Activated naive CD4-positive, alpha-beta T cell treated with anti-CD3 and anti-CD28 coated beads, Interleukin-2, amount 50 U/mL, for 72 hours (primary cell): ENCODE measurements around the gene TBC1D17. TPM values are rescaled to one million over a fixed set of nuclear protein-coding genes. Genes with fewer than 3 reads are reported as not detected.

Source experiments
- ATAC-seq, 2 donors: fragments of 150-1000 bp; cut with Tn5 transposase; 2 replicates each; pipeline ENCODE4 v1.10.0; 2021; ENCODE audit warnings: mild to moderate bottlenecking in 2 of 2, moderate library complexity in 2 of 2
- DNase-seq, 2 donors: peaks; one replicate each; pipeline ENCODE4 v3.0.0; 2021 to 2022; ENCODE audit warnings: low spot score in 2 of 2
- H3K27ac Mint-ChIP-seq, 2 donors: one replicate each; pipeline ENCODE4 v1.8.0; 2022; ENCODE audit warnings: mild to moderate bottlenecking in 2 of 2, mixed read lengths in 2 of 2
- H3K36me3 Mint-ChIP-seq, 2 donors: one replicate each; pipeline ENCODE4 v1.8.0; 2022; ENCODE audit warnings: mixed read lengths in 2 of 2
- H3K9me3 Mint-ChIP-seq, 2 donors: one replicate each; pipeline ENCODE4 v1.8.0; 2022; ENCODE audit warnings: mixed read lengths in 2 of 2
- total RNA-seq, 2 donors: library from RNA; stranded (reverse); gene quantifications; one replicate each; pipeline ENCODE4 v1.2.3, GENCODE V29; 2022

TBC1D17 gene
- total RNA-seq, 2 donors from 2014 or later, result 28.8 to 53.0 TPM

DNA sequence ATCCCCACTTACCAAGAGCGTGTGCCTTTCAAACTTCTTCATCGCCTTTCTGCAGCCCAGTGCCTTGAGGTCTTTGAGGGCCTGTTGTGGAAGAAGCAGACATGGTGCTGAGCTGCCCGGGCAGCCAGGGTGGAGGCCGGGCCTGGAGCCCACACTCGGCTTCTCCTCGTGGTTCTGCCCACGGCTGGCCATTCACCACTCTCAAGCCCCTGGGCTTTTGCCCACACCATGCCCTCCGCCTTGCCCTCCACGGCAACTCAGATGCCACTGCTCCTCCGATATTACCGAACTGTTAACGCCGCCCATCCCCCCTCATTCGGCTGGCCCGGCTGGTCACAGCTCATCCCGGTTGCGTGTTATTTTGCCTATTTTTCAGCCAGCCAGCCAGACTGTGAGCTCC is 13.9 kb downstream of the TBC1D17 start:
- Mint-ChIP-seq H3K36me3 (peaks cover 0 to 12% of the 10 kb centered on the region in 2 donors), H3K9me3 (no peaks in the 10 kb centered on the region), H3K27ac (peak overlapping the region; percentile 23 to 29)

DNA sequence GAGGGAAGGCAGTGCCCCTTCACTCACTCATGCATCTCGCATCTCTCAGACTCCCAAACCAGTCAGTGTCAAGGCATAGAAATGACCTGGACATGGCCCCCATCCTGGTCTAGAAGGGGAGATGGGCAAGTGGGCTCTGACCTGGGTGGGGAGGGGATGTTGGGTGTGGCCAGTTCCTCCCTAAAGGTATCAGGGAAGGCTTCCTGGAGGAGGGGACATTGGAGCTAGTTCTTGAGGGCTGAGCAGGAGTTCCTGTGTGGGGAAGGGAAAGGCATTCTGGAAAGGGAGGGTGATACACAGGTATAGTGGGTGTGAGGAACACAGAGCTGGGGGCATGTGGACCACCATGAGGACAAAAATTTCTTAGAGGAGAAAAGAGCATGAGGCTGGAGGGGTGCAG is 15.2 kb downstream of the TBC1D17 start:
- Mint-ChIP-seq H3K27ac (peak overlapping the region; percentile 18 to 19), H3K9me3 (no peaks in the 10 kb centered on the region), H3K36me3 (peaks cover 0 to 12% of the 10 kb centered on the region in 2 donors)
- no peak for ATAC-seq
- DNase-seq, result no peak

More for the DNA sequence above, 13.9 kb downstream of the TBC1D17 start:
- DNase-seq (no peak), ATAC-seq (no peak)

DNA sequence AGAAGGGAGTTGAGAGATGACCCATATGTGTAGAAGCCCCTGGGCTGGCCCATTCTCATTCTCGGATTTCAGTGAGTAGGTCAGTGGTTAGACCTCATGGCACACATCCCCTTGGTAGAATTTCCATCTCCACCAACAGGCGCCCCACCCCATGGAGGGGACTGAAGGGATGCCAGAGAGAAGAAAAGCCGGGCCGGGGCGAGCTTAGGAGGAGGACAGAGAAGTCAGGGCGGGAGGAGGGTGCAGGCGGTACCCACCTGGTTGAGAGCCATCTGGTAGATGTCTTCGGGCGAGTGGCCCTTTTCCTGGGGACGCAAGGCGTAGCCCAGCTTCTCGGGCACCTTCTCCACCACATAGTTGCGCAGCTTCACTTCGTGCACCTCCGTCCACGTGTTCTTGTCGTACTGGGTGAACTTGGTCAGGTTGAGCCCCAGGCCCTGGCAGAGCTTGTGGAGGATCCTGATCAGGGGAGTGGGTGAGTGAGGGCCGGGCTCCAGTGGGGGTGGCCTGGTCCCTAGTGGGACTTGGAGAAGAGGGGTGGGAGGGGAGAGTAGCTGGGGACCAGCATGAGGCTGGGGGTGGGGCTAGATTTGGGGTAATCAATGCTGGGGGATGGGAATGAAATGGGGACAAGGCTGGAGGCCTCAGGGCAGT is 16.6 kb downstream of the TBC1D17 start:
- DNase-seq, result no peak
- ATAC-seq, result no peak
- H3K9me3 Mint-ChIP-seq, result no peaks in the 10 kb centered on the region
- H3K36me3 Mint-ChIP-seq, result peaks cover 0 to 12% of the 10 kb centered on the region in 2 donors
- H3K27ac Mint-ChIP-seq, result peak overlapping the region in 1 of 2 donors; percentile 88

DNA sequence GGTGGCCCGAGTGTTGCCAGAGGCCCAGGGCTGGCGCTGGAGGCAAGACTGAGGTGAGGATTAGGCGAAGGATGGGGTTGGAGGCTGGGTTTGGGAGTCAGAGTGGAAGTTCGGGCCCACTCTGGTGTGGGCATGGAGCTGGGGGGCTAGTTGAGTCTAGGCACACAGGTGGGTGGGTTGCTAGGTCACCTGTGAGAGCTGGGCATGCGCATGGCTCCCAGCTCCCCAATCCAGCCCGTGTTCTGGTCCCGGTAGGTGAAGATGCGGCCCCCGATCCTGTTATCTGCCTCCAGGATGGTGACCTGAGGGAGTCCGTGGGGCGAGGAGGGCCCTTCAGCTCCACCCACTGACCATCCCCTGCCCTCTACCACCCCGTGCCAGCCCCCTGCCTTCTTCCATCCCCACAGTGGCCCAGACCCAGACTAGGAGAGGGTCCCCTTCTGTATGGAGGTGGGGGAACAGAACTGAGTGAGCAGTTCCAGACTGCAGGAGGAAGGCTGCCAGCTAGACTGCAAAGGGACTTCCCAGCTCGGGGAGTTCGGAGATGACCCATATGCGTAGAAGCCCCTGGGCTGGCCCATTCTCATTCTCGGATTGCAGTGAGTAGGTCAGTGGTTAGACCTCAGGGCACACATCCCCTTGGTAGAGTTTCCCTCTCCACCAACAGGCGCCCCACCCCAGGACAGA is 17.5 kb downstream of the TBC1D17 start:
- peaks cover 0 to 3% of the 10 kb centered on the region in 2 donors for H3K36me3 Mint-ChIP-seq
- H3K27ac Mint-ChIP-seq, result peak overlapping the region in 1 of 2 donors; percentile 88
- H3K9me3 Mint-ChIP-seq, result no peaks in the 10 kb centered on the region
- DNase-seq, result peak in 1 of 2 donors; percentile 78
- ATAC-seq, result peak in 1 of 2 donors; percentile 41

DNA sequence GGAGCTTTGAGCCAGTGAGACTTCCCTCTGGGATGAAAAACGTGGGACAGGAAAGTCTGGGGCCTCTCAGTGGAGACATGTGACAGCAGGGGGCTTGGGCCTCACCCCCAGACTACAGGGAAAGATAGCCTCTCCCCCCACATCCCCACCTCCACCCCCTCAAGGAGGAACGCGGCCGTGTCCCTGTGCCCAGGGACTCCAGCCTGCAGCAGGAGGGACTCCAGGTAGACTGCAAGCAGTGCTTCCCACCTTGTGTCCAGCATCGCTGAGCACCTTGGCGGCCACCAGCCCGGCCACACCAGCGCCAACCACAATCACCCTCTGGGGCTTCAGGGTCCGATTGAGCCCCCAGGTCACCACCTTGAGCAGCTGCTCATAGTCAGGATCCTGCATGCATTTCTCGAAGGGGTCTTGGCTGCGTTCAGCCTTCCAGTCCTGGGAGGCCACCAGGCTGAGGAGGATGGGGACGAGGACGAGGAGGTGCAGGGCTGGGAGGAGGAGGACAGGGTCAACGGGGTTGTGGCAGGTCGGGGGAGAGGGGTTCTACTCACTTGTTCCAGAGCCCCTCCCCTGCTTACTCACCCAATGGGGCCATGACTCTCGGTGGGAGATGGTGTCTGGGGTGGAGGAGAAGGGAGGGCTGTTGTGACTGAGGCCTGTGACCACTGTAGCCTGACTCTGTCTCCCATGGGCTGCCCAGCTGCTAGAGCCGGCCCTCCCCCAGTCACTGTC is 18.2 kb downstream of the TBC1D17 start:
- H3K36me3 Mint-ChIP-seq, result no peaks in the 10 kb centered on the region
- no peaks in the 10 kb centered on the region for H3K9me3 Mint-ChIP-seq
- DNase-seq, result no peak
- ATAC-seq, result peak in 1 of 2 donors; percentile 12
- peak overlapping the region in 1 of 2 donors; percentile 88 for H3K27ac Mint-ChIP-seq

DNA sequence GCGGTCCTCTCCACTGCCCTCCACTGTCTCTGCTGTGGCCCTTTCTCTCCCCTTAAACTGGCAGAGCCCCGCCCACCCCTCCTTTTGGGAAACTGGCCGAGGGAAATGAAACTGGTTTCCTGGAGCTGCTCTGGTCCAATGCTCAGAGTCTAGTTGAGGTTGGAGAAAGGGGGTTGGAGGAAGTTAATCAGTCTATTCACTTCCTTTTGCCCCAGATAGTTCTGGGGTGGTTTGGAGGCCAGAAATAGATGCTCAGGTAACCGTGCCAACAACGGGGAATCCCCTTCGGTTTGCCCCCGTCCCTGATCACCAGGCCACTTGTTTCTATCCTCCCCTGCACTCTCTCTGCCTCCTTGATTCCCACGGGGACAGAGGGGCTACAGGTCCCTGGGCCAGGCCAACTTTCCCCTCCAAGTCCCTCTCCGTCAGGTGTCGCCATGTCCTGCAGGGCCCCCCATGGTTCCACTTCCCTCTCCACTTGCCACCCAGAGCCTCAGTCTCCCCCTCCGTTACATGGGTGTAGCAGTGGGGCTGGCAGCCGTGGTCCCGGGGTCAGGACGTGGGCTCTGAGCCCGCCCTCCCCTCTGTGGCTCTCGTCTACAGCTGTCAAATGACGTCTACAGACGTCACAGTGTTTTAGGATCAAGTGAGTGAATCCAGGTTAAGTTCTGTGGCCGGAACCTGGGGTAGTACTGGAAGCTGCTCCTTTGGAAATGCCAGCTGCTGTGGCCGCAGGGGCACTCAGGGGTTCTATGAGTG is 19.5 kb downstream of the TBC1D17 start, which contains the start of gene IL4I1:
TSS of gene IL4I1 (minus strand) at position 25 of the 759 bp plus-strand sequence. CDS start 727 bp downstream, outside the sequence.
- peak within 1 kb of the TSS; percentile 88 to 98 for H3K27ac Mint-ChIP-seq
- no peaks in the 10 kb centered on the region for H3K36me3 Mint-ChIP-seq
- peak in 1 of 2 donors; percentile 84 for DNase-seq
- ATAC-seq, result peak; percentile 60 to 61
- H3K9me3 Mint-ChIP-seq, result no peaks in the 10 kb centered on the region

DNA sequence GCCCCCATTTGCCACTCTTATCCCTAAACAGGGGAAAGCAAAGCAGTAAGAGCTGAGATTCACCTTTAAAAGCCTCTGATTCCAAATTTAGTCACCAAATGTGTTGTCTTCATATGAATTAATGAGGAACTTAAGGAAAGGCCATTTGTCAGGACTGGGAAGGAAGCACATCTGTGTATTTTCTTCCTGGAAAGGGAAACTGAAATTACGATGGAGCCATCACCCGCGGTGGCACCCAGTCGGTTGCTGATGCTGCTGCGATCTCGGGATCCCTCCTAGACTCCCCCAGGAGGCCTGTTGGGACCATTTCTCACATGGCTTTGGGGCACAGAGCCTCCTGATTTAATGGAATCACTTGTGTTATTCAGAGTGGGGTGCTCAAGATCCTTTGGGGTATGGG is 26.6 kb downstream of the TBC1D17 start:
- ATAC-seq (no peak), DNase-seq (no peak)
- Mint-ChIP-seq H3K9me3 (no peaks in the 10 kb centered on the region), H3K27ac (no peak overlapping the region), H3K36me3 (peaks cover 0 to 26% of the 10 kb centered on the region in 2 donors)

DNA sequence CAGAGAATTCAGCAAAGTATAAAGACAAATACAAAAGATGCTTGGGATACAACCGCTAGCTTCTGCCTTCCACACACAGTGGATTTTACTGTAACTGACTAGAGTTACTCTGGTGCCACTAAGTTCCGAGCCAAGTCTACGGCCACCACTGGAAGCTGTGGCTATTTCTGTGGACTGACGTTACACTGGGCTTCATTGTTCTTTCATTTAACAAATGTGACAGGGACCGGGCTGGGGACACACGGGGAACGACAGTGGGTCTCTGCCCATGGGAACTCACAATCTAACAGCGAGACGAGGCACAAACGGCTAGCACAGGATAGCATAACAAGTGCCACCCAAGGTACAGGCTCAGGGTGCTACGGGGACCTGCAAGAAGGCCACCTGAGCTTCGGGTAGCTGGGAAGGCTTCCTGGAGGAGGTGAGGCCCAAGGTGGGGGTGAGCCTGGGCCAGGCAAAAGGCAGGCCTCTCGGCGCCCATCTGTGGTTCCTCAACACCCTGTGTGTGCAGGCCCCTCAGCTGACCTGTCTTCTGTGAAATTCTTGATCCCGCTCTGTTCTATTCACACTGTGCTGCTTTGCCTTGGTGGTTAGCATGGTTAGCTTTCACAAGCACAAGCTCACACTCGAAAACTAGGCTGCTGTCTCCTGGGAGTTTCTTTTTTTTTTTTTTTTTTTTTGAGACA is 29.5 kb downstream of the TBC1D17 start:
- Mint-ChIP-seq H3K36me3 (peaks cover 0 to 43% of the 10 kb centered on the region in 2 donors), H3K9me3 (no peaks in the 10 kb centered on the region), H3K27ac (no peak overlapping the region)
- DNase-seq (no peak), ATAC-seq (no peak)

DNA sequence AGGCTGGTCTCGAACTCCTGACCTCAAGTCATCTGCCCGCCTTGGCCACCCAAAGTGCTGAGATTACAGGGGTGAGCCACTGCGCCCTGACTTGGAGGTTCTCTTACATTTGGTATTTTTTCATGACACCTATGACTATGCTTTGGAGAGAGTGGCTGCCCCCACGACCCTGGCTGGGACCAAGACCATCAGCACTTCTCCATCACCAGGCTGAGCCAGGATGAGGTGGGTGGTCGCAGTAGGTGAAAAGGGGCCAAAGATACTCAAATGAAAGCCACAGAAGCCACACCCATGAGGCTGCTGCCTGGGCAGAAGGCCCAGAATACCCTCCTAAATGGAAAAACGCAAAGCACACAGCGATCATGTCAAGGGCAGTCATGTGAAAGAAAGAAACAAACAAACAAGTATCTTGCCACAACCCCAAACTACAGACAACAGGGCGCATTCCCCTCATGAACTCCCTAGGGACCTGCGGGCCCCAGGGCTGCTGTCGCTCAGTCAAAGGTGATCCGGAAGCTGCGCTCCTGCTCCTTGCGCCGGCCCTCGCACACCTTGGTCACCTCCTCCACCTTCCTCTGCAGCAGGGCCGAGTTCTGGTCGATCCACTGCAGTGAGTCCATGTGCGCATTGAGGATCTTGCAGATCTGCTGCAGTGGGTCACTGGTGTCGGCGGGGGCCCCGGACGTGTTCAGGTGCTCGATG is 30.4 kb downstream of the TBC1D17 start:
- no peak for DNase-seq
- Mint-ChIP-seq H3K9me3 (no peaks in the 10 kb centered on the region), H3K27ac (peak overlapping the region; percentile 16 to 68), H3K36me3 (peaks cover 0 to 48% of the 10 kb centered on the region in 2 donors)
- peak in 1 of 2 donors; percentile 15 for ATAC-seq

DNA sequence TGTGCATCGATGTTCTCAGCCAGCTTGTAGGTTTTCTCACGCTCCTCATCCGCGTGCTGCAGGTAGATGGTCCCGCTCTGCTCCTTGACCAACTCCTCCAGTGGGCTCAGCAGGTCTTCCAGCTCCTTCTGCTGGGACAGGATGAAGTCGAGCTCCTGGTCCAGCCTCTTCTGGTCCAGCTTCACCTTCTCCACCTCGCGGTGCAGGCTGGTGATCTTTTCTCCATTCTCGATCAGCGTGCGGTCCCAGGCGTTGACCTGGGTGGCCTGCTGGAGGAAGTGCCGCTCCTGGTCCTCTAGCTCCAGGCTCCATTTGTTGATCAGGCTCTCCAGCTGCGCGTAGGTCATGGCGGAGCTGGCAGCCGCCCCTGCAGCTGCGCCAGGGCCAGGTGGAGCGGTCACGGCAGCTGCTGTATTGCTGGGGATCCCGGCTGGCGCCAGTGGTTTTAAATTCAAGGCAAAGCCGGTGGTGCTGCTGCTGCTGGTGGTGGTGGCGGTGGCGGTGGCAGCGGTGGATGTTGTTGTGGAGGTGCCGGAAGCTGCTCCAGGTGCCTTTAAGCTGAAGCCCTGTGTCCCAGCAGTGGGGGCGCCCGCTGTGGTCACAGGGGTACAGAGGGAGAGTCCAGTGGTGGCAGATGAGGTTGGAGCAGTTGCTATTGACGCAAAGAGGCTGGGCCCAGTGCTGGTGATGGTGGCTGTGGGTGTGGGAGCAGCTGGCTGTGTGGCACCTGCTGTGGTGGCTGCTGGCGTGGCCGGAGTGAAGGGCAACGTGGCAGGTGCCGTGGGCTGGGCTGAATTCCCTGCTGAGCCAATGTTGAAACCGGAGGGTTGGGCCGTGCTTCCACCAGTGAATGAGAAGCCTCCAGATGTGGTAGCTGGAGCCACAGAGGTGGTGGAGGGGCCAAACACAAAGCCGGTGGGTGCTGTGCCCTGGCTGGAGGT is 31.2 kb downstream of the TBC1D17 start:
- no peak for DNase-seq
- no peaks in the 10 kb centered on the region for H3K9me3 Mint-ChIP-seq
- no peak for ATAC-seq
- peak overlapping the region; percentile 16 to 68 for H3K27ac Mint-ChIP-seq
- peaks cover 0 to 57% of the 10 kb centered on the region in 2 donors for H3K36me3 Mint-ChIP-seq

DNA sequence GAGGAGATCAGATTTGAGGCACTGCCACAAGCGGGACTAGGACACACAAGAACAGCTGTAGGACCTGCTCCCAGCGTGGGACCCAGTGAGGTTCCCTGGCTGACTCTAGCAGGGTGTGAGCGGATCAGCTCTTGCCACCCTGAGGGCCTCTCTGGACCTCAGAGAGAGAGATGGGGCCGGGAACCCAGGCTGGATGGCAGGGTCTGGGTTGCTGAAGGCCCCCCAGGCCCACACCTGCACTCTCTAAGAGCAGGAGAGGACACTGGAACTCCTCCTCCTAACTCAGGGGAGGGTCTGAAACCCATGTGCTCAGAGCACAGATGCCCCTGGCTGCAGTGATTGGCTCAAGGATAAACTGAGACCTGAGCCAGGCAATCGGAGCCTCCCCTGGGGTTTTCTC is 32.7 kb downstream of the TBC1D17 start:
- peaks cover 4 to 65% of the 10 kb centered on the region in 2 donors for H3K36me3 Mint-ChIP-seq
- H3K9me3 Mint-ChIP-seq, result no peaks in the 10 kb centered on the region
- no peak for ATAC-seq
- DNase-seq, result no peak
- peak overlapping the region; percentile 67 to 80 for H3K27ac Mint-ChIP-seq

DNA sequence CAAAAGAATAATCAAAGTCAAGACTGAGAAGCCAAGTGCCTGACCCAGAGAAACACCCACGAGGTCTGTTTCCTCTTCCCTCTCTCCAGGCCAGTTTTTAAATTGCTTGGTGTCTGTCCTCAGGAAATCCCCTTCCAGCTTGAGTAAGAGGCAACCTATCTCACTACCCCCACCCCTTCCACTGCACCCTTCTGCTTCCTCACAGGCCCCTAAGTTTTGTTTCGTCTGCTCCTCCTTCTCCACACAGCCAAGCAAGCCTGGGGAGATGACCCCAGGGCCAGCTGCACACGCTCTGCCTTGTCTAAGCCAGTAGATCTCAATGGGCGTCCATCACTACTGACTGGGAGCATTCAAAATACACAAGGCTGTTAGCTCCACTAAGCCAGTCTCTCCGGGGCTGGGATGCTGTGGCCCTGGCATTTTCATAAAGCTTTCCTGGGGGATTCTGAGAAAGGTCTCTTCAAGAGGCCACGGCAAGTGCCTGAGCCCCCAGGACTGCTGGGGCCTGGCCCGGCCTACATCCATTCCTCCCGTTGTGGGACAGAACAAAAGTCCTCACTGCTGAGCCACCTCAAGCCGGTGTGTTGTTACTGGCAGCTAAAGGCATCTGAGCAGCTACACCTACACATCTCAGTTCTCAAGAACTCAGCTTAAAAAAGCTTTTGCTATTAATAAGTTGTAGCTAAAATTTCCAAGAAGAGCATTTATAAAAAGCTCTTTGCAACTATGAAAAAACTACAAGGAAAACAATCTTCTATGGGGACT is 34.1 kb downstream of the TBC1D17 start:
- peaks cover 12 to 71% of the 10 kb centered on the region in 2 donors for H3K36me3 Mint-ChIP-seq
- no peak for DNase-seq
- peak overlapping the region; percentile 75 to 91 for H3K27ac Mint-ChIP-seq
- ATAC-seq, result peak; percentile 73 to 84
- H3K9me3 Mint-ChIP-seq, result no peaks in the 10 kb centered on the region

DNA sequence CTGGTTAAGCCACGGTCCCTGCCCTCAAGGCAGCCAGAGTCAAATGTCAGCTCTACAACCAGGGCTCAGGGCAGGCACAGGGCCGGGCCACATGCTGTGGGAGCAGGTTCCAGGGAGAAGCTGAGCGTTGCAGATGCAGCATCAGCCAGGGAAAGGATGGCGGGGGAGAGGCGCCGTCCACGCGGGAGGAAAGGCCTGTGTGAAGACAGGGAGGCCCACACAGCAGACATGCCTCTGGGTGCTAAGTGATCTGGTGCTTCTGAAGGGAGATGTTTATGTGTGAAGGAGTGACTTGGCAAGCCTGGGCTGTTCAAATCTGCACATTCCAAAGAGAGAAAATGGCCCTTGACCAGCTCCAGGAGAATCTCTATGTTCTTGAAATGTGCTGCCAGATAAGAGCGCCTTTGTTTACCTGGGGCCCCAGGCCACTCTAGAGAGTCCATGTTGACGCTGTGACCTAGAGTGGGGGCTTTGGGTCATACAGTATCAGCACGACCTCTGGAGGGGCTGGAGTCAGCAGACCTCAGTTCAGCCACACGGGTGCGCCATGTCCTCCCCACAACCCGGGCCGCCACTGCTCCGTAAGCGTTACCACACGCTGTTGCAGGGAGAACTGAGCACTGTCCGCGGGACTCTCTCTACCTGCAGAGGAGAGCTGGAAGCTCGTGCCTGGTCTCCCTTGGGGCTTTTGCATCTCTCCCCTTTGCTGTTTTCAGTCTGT is 35.6 kb downstream of the TBC1D17 start:
- H3K9me3 Mint-ChIP-seq, result no peaks in the 10 kb centered on the region
- H3K27ac Mint-ChIP-seq, result peak overlapping the region; percentile 75 to 89
- peaks cover 12 to 66% of the 10 kb centered on the region in 2 donors for H3K36me3 Mint-ChIP-seq
- DNase-seq (no peak), ATAC-seq (peak in 1 of 2 donors; percentile 42)
